H9 (cell line): ENCODE results near the gene RITA1. TPM values are rescaled to one million over a fixed set of nuclear protein-coding genes. Genes with fewer than 3 reads are reported as not detected.

Experiments
- DNase-seq: peaks from one replicate; pipeline ENCODE4 v3.0.0-alpha.2; 2017
- H2AFZ ChIP-seq: one replicate; pipeline ENCODE4 v1.6.1; 2013; ENCODE audit warnings: mild to moderate bottlenecking, low read length, control low read depth, moderate library complexity
- H2AK5ac ChIP-seq: 2 replicates; pipeline ENCODE4 v1.6.1; 2013; ENCODE audit warnings: low read length, control low read depth, mixed read lengths; ENCODE audit not compliant: insufficient read length
- H2BK120ac ChIP-seq: one replicate; pipeline ENCODE4 v1.6.1; 2013; ENCODE audit warnings: low read depth, mild to moderate bottlenecking, low read length, control low read depth, inconsistent platforms; ENCODE audit not compliant: poor library complexity, severe bottlenecking
- H2BK12ac ChIP-seq: 2 replicates; pipeline ENCODE4 v1.6.1; 2013; ENCODE audit warnings: low read length, control low read depth, mixed read lengths, low read depth; ENCODE audit not compliant: insufficient read length
- H2BK15ac ChIP-seq: 2 replicates; pipeline ENCODE4 v1.6.1; 2013; ENCODE audit warnings: low read depth, low read length, control low read depth
- H2BK20ac ChIP-seq: one replicate; pipeline ENCODE4 v1.6.1; 2013; ENCODE audit warnings: low read depth, mild to moderate bottlenecking, low read length, control low read depth, inconsistent platforms; ENCODE audit not compliant: poor library complexity, severe bottlenecking
- H2BK5ac ChIP-seq: 2 replicates; pipeline ENCODE4 v1.6.1; 2013; ENCODE audit warnings: low read length, control low read depth, mixed read lengths; ENCODE audit not compliant: insufficient read length
- H3K14ac ChIP-seq: 2 replicates; pipeline ENCODE4 v1.6.1; 2013; ENCODE audit warnings: low read length, control low read depth; ENCODE audit not compliant: insufficient read depth
- H3K18ac ChIP-seq: 2 replicates; pipeline ENCODE4 v1.6.1; 2013; ENCODE audit warnings: low read depth, mild to moderate bottlenecking, mixed read lengths, low read length, control low read depth; ENCODE audit not compliant: insufficient read length
- H3K23ac ChIP-seq: 2 replicates; pipeline ENCODE4 v1.6.1; 2013; ENCODE audit warnings: low read length, control low read depth, mixed read lengths, low read depth; ENCODE audit not compliant: insufficient read length
- H3K23me2 ChIP-seq: 2 replicates; pipeline ENCODE4 v1.6.1; 2013; ENCODE audit warnings: low read depth, mild to moderate bottlenecking, mixed read lengths, low read length, control low read depth; ENCODE audit not compliant: insufficient read length, poor library complexity, severe bottlenecking
- H3K27ac ChIP-seq: 2 replicates; pipeline ENCODE4 v1.5.1; 2013; ENCODE audit warnings: low read length, control low read depth, mixed read lengths, low read depth; ENCODE audit not compliant: insufficient read length
- H3K27me3 ChIP-seq: 2 replicates; pipeline ENCODE4 v1.6.1; 2013; ENCODE audit warnings: low read length, control low read depth, inconsistent platforms; ENCODE audit not compliant: insufficient read depth
- H3K4ac ChIP-seq: 2 replicates; pipeline ENCODE4 v1.6.1; 2013; ENCODE audit warnings: low read depth, mild to moderate bottlenecking, control low read depth, inconsistent platforms, low read length, moderate library complexity
- H3K4me1 ChIP-seq: 2 replicates; pipeline ENCODE4 v1.6.1; 2013; ENCODE audit warnings: low read length, control low read depth, inconsistent platforms; ENCODE audit not compliant: insufficient read depth
- H3K4me2 ChIP-seq: 2 replicates; pipeline ENCODE4 v1.6.1; 2013; ENCODE audit warnings: low read length, control low read depth, mixed read lengths; ENCODE audit not compliant: insufficient read length, insufficient read depth
- H3K56ac ChIP-seq: 2 replicates; pipeline ENCODE4 v1.6.1; 2013; ENCODE audit warnings: low read depth, mild to moderate bottlenecking, mixed read lengths, low read length, control low read depth; ENCODE audit not compliant: insufficient read length
- H3K79me1 ChIP-seq: 2 replicates; pipeline ENCODE4 v1.6.1; 2013; ENCODE audit warnings: low read depth, mild to moderate bottlenecking, moderate library complexity, low read length, control low read depth, inconsistent platforms; ENCODE audit not compliant: insufficient read depth, poor library complexity, severe bottlenecking
- H3K79me2 ChIP-seq: 2 replicates; pipeline ENCODE4 v1.6.1; 2013; ENCODE audit warnings: low read length, control low read depth, inconsistent platforms; ENCODE audit not compliant: insufficient read depth
- H3K9ac ChIP-seq: 2 replicates; pipeline ENCODE4 v1.6.1; 2013; ENCODE audit warnings: low read length, control low read depth, mixed read lengths; ENCODE audit not compliant: insufficient read length; ENCODE audit errors: extremely low read depth
- H3K9me3 ChIP-seq: one replicate; pipeline ENCODE4 v1.6.1; 2013; ENCODE audit warnings: low read depth, low read length, inconsistent platforms; ENCODE audit not compliant: control insufficient read depth
- H3T11ph ChIP-seq: one replicate; pipeline ENCODE4 v1.6.1; 2013; ENCODE audit warnings: mild to moderate bottlenecking, low read length, control low read depth, inconsistent platforms
- H4K20me1 ChIP-seq: one replicate; pipeline ENCODE4 v1.6.1; 2013; ENCODE audit not compliant: control insufficient read depth, insufficient read length, insufficient read depth
- H4K5ac ChIP-seq: 2 replicates; pipeline ENCODE4 v1.6.1; 2013; ENCODE audit warnings: low read depth, mild to moderate bottlenecking, mixed read lengths, low read length, control low read depth; ENCODE audit not compliant: insufficient read length
- H4K8ac ChIP-seq: replicated peaks from 2 replicates; pipeline ENCODE4 v1.6.1; 2013; ENCODE audit warnings: low read length, control low read depth, mixed read lengths, low read depth; ENCODE audit not compliant: insufficient read length
- H4K91ac ChIP-seq: 2 replicates; pipeline ENCODE4 v1.6.1; 2013; ENCODE audit warnings: low read depth, mild to moderate bottlenecking, moderate library complexity, mixed read lengths, low read length, control low read depth; ENCODE audit not compliant: insufficient read length
- H3K27ac Mint-ChIP-seq, 3 experiments: 2 replicates in 2 of 3; 3 replicates in 1 of 3; pipeline ENCODE4 v1.8.0; 2020 to 2021; ENCODE audit warnings: mixed read lengths in 3 of 3, mild to moderate bottlenecking in 1 of 3, moderate library complexity in 1 of 3
- H3K27me3 Mint-ChIP-seq: 2 replicates; pipeline ENCODE4 v1.8.0; 2021; ENCODE audit warnings: low read depth, mild to moderate bottlenecking, moderate library complexity, mixed read lengths
- H3K36me3 Mint-ChIP-seq, 3 experiments: 2 replicates in 2 of 3; 3 replicates in 1 of 3; pipeline ENCODE4 v1.8.0; 2020 to 2021; ENCODE audit warnings: low read depth in 3 of 3, mixed read lengths in 3 of 3; ENCODE audit not compliant: insufficient read depth in 1 of 3
- H3K4me1 Mint-ChIP-seq, 2 experiments: 2 replicates each; pipeline ENCODE4 v1.8.0; 2020; ENCODE audit warnings: mixed read lengths in 2 of 2
- H3K4me3 Mint-ChIP-seq, 2 experiments: 2 replicates in 1 of 2; 3 replicates in 1 of 2; pipeline ENCODE4 v1.8.0; 2020 to 2021; ENCODE audit warnings: mild to moderate bottlenecking in 2 of 2, mixed read lengths in 2 of 2, moderate library complexity in 1 of 2
- H3K9me3 Mint-ChIP-seq, 2 experiments: 2 replicates in 1 of 2; 3 replicates in 1 of 2; pipeline ENCODE4 v1.8.0; 2020; ENCODE audit warnings: mild to moderate bottlenecking in 2 of 2, mixed read lengths in 2 of 2, moderate library complexity in 1 of 2
- WGBS: extraction: QIAGEN DNeasy Blood & Tissue Kit; methylation state at CpG from one replicate; pipeline ENCODE4 v1.1.7; 2013; ENCODE audit warnings: missing lambda C conversion rate, low lambda C conversion rate, mixed read lengths; ENCODE audit not compliant: insufficient read length; ENCODE audit errors: extremely low coverage; 5-methylcytosine and 5-hydroxymethylcytosine counted together
- total RNA-seq: library from RNA; stranded (reverse); gene quantifications from 2 replicates; pipeline ENCODE4 v1.2.1, GENCODE V29; 2021
- TF ChIP-seq, protein P1 (sequence below): fragments of 200-600 bp; sonication (generic); conservative IDR thresholded peaks from 3 replicates; pipeline ENCODE4 v1.8.0; 2021; ENCODE audit warnings: antibody characterized with exemption, mild to moderate bottlenecking

Gene RITA1
- total RNA-seq, 1 experiment from 2014 or later, result 26.1 TPM

DNA sequence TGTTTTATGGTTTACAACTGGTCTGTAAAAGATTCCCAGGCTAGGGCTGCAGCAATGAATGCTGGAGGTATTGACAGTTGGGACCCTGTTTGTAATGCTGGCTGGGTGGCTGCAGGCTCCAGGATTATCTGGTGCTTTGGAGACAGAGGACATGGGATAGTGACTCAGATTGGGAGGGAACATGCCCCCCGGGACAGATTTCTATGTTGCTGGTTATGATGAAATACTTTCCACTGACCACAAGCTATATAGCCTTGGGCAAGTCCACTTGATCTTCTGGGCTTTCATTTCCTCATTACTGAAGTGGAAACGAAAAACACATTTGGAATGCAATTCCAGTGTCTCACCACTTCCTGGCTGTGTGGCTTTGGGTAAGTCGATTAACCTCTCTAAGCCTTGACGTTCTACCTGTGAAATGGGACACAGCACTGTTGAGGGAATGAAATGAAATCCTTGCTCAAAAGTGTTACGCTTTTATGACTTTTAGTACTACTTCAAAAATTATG is 29.4 kb downstream of the RITA1 start:
- H3K79me2 ChIP-seq, result no peaks in the 10 kb centered on the region
- H3K4me2 ChIP-seq, result no peak overlapping the region
- H2BK5ac ChIP-seq, result no peak overlapping the region
- no peak overlapping the region for H3K14ac ChIP-seq
- H3K4me1 Mint-ChIP-seq, result peaks cover 2 to 5% of the 10 kb centered on the region in 2 experiments; a peak in 1 of 4 replicates
- no peak overlapping the region for H3K27ac ChIP-seq
- no CpG with 5 or more reads among the region's 5 CpGs for WGBS
- no peak overlapping the region for H4K5ac ChIP-seq
- DNase-seq, result no peak
- H3K23me2 ChIP-seq, result no peaks in the 10 kb centered on the region
- no peak overlapping the region for H2BK120ac ChIP-seq
- no peak overlapping the region for H4K8ac ChIP-seq
- no peak overlapping the region for H3K4ac ChIP-seq
- H3K4me3 Mint-ChIP-seq, result no peak overlapping the region
- H3K79me1 ChIP-seq, result no peaks in the 10 kb centered on the region
- H3K56ac ChIP-seq, result no peak overlapping the region
- H2AK5ac ChIP-seq, result no peak overlapping the region
- H3T11ph ChIP-seq, result no peak overlapping the region
- H3K36me3 Mint-ChIP-seq, result no peaks in the 10 kb centered on the region; a peak in 1 of 7 replicates
- no peaks in the 10 kb centered on the region; the same call in 1 of the 2 replicates for H3K4me1 ChIP-seq
- H3K9me3 Mint-ChIP-seq, result no peaks in the 10 kb centered on the region
- H2BK15ac ChIP-seq, result no peak overlapping the region
- H4K91ac ChIP-seq, result no peak overlapping the region
- no peaks in the 10 kb centered on the region for H3K9me3 ChIP-seq
- no peak overlapping the region for H2BK12ac ChIP-seq
- H4K20me1 ChIP-seq, result no peaks in the 10 kb centered on the region
- no peak overlapping the region for H2AFZ ChIP-seq
- H3K27ac Mint-ChIP-seq, result peak overlapping the region in 1 of 3 experiments; percentile 75; a peak in 2 of 7 replicates
- H3K27me3 Mint-ChIP-seq, result no peaks in the 10 kb centered on the region
- H3K18ac ChIP-seq, result no peak overlapping the region
- H2BK20ac ChIP-seq, result no peak overlapping the region
- no peaks in the 10 kb centered on the region for H3K27me3 ChIP-seq
- H3K9ac ChIP-seq, result no peak overlapping the region
- H3K23ac ChIP-seq, result no peak overlapping the region
- TF ChIP-seq, protein P1, sequence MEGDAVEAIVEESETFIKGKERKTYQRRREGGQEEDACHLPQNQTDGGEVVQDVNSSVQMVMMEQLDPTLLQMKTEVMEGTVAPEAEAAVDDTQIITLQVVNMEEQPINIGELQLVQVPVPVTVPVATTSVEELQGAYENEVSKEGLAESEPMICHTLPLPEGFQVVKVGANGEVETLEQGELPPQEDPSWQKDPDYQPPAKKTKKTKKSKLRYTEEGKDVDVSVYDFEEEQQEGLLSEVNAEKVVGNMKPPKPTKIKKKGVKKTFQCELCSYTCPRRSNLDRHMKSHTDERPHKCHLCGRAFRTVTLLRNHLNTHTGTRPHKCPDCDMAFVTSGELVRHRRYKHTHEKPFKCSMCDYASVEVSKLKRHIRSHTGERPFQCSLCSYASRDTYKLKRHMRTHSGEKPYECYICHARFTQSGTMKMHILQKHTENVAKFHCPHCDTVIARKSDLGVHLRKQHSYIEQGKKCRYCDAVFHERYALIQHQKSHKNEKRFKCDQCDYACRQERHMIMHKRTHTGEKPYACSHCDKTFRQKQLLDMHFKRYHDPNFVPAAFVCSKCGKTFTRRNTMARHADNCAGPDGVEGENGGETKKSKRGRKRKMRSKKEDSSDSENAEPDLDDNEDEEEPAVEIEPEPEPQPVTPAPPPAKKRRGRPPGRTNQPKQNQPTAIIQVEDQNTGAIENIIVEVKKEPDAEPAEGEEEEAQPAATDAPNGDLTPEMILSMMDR, result no peak
